B cell (primary cell): Measurements from ENCODE around the gene UQCC3. TPM values are rescaled to one million over a fixed set of nuclear protein-coding genes. Genes with fewer than 3 reads are reported as not detected.

Experiments
- ATAC-seq: fragments of 200-7000 bp; cut with Tn5 transposase; one replicate; pipeline ENCODE4 v1.10.0; 2021; ENCODE audit warnings: low read depth, mild to moderate bottlenecking, moderate number of reproducible peaks, moderate library complexity
- CTCF ChIA-PET: fragments of 350-600 bp; sonication (Branson Sonifier 250); formaldehyde crosslinking; loops from one replicate; lab custom pipeline; 2021; ENCODE audit warnings: antibody characterized with exemption, inconsistent platforms; lab: Charles Lee
- POLR2A ChIA-PET: fragments of 350-600 bp; sonication (Branson Sonifier 250); formaldehyde crosslinking; loops from one replicate; lab custom pipeline; 2021; ENCODE audit warnings: antibody characterized with exemption; lab: Charles Lee
- DNase-seq: peaks from one replicate; pipeline ENCODE4 v3.0.0; 2013
- H2AFZ ChIP-seq: 2 replicates; pipeline ENCODE4 v1.6.1; 2012; ENCODE audit warnings: mild to moderate bottlenecking, low read depth, low read length; ENCODE audit not compliant: insufficient read depth, poor library complexity, severe bottlenecking
- H3K27ac ChIP-seq, 2 donors: 1 replicate in 1 of 2; 2 replicates in 1 of 2; pipeline ENCODE4 v1.5.1; 2012 to 2013; ENCODE audit warnings: low read length in 2 of 2, mild to moderate bottlenecking in 2 of 2, moderate library complexity in 1 of 2
- H3K27me3 ChIP-seq, 4 experiments: fragments of 200-600 bp in 1 of 4; sonication (generic) in 1 of 4; replicated peaks in 1 of 4; 1 replicate in 2 of 4; 2 replicates in 2 of 4; pipeline versions ENCODE4 v1.6.1 to v1.7.0; 2013 to 2016; ENCODE audit warnings: low read length in 3 of 4, mild to moderate bottlenecking in 2 of 4, mixed read lengths in 1 of 4, moderate library complexity in 1 of 4; ENCODE audit not compliant: insufficient read depth in 4 of 4, control insufficient read depth in 3 of 4; ENCODE audit errors: control extremely low read depth in 1 of 4
- H3K36me3 ChIP-seq, 2 experiments: replicated peaks in 1 of 2; 1 replicate in 1 of 2; 2 replicates in 1 of 2; pipeline versions ENCODE4 v1.6.1 to v1.7.1; 2013; ENCODE audit warnings: low read length in 1 of 2; ENCODE audit not compliant: insufficient read depth in 2 of 2, control insufficient read depth in 1 of 2; ENCODE audit errors: control extremely low read depth in 1 of 2, extremely low read depth in 1 of 2
- H3K4me1 ChIP-seq, 2 donors: fragments of 200-600 bp in 1 of 2; sonication (generic) in 1 of 2; 1 replicate in 1 of 2; 2 replicates in 1 of 2; pipeline versions ENCODE4 v1.5.1 to v1.6.1; 2013 to 2017; ENCODE audit warnings: low read length in 2 of 2; ENCODE audit not compliant: control insufficient read depth in 2 of 2, insufficient read depth in 2 of 2
- H3K4me2 ChIP-seq: replicated peaks from 2 replicates; pipeline ENCODE3; 2012; ENCODE audit warnings: mild to moderate bottlenecking, low read depth, low read length; ENCODE audit not compliant: poor library complexity, severe bottlenecking
- H3K4me3 ChIP-seq, 5 experiments: fragments of 200-600 bp in 1 of 5; sonication (generic) in 1 of 5; 1 replicate in 3 of 5; 2 replicates in 2 of 5; pipeline versions ENCODE4 v1.5.1 to v1.7.0; 2011 to 2016; ENCODE audit warnings: low read length in 4 of 5, mild to moderate bottlenecking in 4 of 5, low read depth in 2 of 5, control low read depth in 1 of 5, moderate library complexity in 1 of 5; ENCODE audit not compliant: insufficient read depth in 1 of 5; ENCODE audit errors: control extremely low read depth in 1 of 5, extremely low read depth in 1 of 5
- H3K79me2 ChIP-seq: fragments of 200-600 bp; sonication (generic); one replicate; pipeline ENCODE4 v1.6.0; 2016; ENCODE audit warnings: low read length; ENCODE audit not compliant: control insufficient read depth, insufficient read depth
- H3K9ac ChIP-seq: fragments of 200-600 bp; sonication (generic); 2 replicates; pipeline ENCODE4 v1.6.1; 2017; ENCODE audit warnings: mild to moderate bottlenecking, low read length, moderate library complexity
- H3K9me3 ChIP-seq, 3 donors: one replicate each; pipeline versions ENCODE4 v1.6.1 to v1.7.1; 2013; ENCODE audit warnings: low read length in 2 of 3; ENCODE audit not compliant: control insufficient read depth in 2 of 3, insufficient read depth in 1 of 3; ENCODE audit errors: control extremely low read depth in 1 of 3
- H4K20me1 ChIP-seq: 2 replicates; pipeline ENCODE4 v1.6.0; 2012; ENCODE audit warnings: mild to moderate bottlenecking, low read length; ENCODE audit not compliant: insufficient read depth, control insufficient read depth, poor library complexity, severe bottlenecking
- H3K27ac Mint-ChIP-seq: one replicate; pipeline ENCODE4 v1.8.0; 2021; ENCODE audit warnings: mixed read lengths
- H3K27me3 Mint-ChIP-seq: one replicate; pipeline ENCODE4 v1.8.0; 2021; ENCODE audit warnings: mixed read lengths
- H3K4me1 Mint-ChIP-seq: one replicate; pipeline ENCODE4 v1.8.0; 2021; ENCODE audit warnings: mixed read lengths
- H3K4me3 Mint-ChIP-seq: one replicate; pipeline ENCODE4 v1.8.0; 2021; ENCODE audit warnings: mixed read lengths
- H3K9me3 Mint-ChIP-seq: one replicate; pipeline ENCODE4 v1.8.0; 2022; ENCODE audit warnings: mixed read lengths; ENCODE audit not compliant: insufficient read depth
- CTCF ChIP-seq: fragments of 200-600 bp; IDR thresholded peaks from one replicate; pipeline ENCODE4 v1.8.0; 2022; ENCODE audit warnings: antibody characterized with exemption, mild to moderate bottlenecking
- EZH2 ChIP-seq: IDR thresholded peaks from 2 replicates; pipeline ENCODE4 v1.6.1; 2012; ENCODE audit warnings: borderline replicate concordance, low read depth, mild to moderate bottlenecking, moderate library complexity, low read length; ENCODE audit not compliant: insufficient read depth, poor library complexity, severe bottlenecking
- WGBS: methylation state at CpG from one replicate; pipeline ENCODE4 v1.1.5; 2013; ENCODE audit warnings: missing lambda C conversion rate; ENCODE audit not compliant: insufficient coverage; 5-methylcytosine and 5-hydroxymethylcytosine counted together
- intact Hi-C: fragments of 100-400 bp; cut with micrococcal nuclease; formaldehyde crosslinking; loops from one replicate; pipeline ENCODE4 v1.10.0; 2022
- polyA plus RNA-seq: library from polyadenylated mRNA; depleted of rRNA; stranded (reverse); fragments of >200 nt; gene quantifications from 2 replicates; pipeline ENCODE4 v1.2.3, GENCODE V29; 2012
- total RNA-seq, 2 donors: library from RNA; stranded (reverse); fragments of 120-200 nt in 1 of 2; gene quantifications; 1 replicate in 1 of 2; 2 replicates in 1 of 2; pipeline versions ENCODE4 v1.2.3 to v1.2.4, GENCODE V29; 2013 to 2022

The UQCC3 gene
- total and polyA plus RNA-seq, 2 donors (not counting 1 experiment from before 2014, with no cell fraction given) = 5.6 to 6.5 TPM

GRCh38 chr11:62676698-62677097 is 5.2 kb downstream of the UQCC3 start:
- Histone ChIP-seq H3K4me2 (no peak overlapping the region), H3K4me3 (no peak overlapping the region), H3K27ac (peak overlapping the region in 1 of 2 donors; percentile 99), H3K27me3 (no peaks in the 10 kb centered on the region), H3K4me1 (peaks cover 22 to 35% of the 10 kb centered on the region in 2 donors), H3K9me3 (no peaks in the 10 kb centered on the region), H2AFZ (no peak overlapping the region), H3K9ac (no peak overlapping the region), H4K20me1 (peaks cover 5% of the 10 kb centered on the region), H3K79me2 (peaks cover 58% of the 10 kb centered on the region), H3K36me3 (peaks cover 1 to 27% of the 10 kb centered on the region in 2 experiments)
- 89% methylated on average over 3 of the region's 6 CpGs for WGBS
- H3K4me1 Mint-ChIP-seq = peaks cover 44% of the 10 kb centered on the region
- H3K27ac Mint-ChIP-seq = no peak overlapping the region
- H3K9me3 Mint-ChIP-seq = no peaks in the 10 kb centered on the region
- ATAC-seq = no peak
- intact Hi-C loops = no loop called here
- peak overlapping the region; percentile 88 for H3K4me3 Mint-ChIP-seq
- DNase-seq = no peak
- no peaks in the 10 kb centered on the region for H3K27me3 Mint-ChIP-seq
- ChIA-PET POLR2A (interaction anchor here (0.6 to 1.9 kb wide), 4 partner anchors 10 to 85 kb away, joined by 3 to 6 read pairs (median 3); partner anchors contain the start of genes C11orf98, CSKMT and TUT1), CTCF (interaction anchor here (0.5 to 1.8 kb wide), 5 partner anchors 18 to 1249 kb away, joined by 3 to 5 read pairs (median 4); partner anchors contain the start of gene INTS5)
- TF ChIP-seq CTCF = no peak
- TF ChIP-seq EZH2 = no peak

DNA sequence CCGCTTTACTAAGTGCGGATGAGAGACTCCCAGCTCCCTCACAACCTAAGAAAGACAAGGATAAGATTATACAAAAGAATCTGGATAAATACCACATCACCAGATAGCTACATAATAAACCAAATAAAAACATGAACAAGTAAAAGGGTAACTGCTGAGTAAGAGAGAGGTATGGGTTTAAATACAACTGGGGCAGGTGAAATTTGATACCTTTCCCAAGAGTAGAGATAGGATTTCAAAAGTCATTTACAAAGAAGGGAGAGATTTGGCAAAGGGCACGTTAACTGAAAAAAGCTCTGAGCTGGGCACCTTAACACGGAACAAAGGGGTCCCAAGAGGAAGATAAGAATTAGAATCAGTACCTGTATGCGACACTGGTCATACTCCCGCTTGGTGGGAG is 5.7 kb downstream of the UQCC3 start:
- POLR2A ChIA-PET = interaction anchor here (0.6 to 1.9 kb wide), 3 partner anchors 10 to 84 kb away, joined by 3 to 6 read pairs (median 3); partner anchors contain the start of genes C11orf98 and CSKMT
- H3K27me3 ChIP-seq = no peaks in the 10 kb centered on the region
- 100% methylated on average over 4 of the region's 6 CpGs for WGBS
- H3K4me3 Mint-ChIP-seq = peak overlapping the region; percentile 88
- peaks cover 41% of the 10 kb centered on the region for H3K4me1 Mint-ChIP-seq
- peak overlapping the region in 1 of 2 donors; percentile 99 for H3K27ac ChIP-seq
- intact Hi-C loops = no loop called here
- H4K20me1 ChIP-seq = peaks cover 5% of the 10 kb centered on the region
- DNase-seq (no peak), ATAC-seq (no peak)
- H3K27me3 Mint-ChIP-seq = no peaks in the 10 kb centered on the region
- H2AFZ ChIP-seq = no peak overlapping the region
- peaks cover 53% of the 10 kb centered on the region for H3K79me2 ChIP-seq
- H3K9me3 Mint-ChIP-seq = no peaks in the 10 kb centered on the region
- CTCF ChIA-PET = interaction anchor here (0.5 to 1.6 kb wide), 4 partner anchors 24 to 1249 kb away, joined by 3 to 5 read pairs (median 4); partner anchors contain the start of gene INTS5
- no peak overlapping the region for H3K4me2 ChIP-seq
- peaks cover 1 to 27% of the 10 kb centered on the region in 2 experiments for H3K36me3 ChIP-seq
- no peaks in the 10 kb centered on the region for H3K9me3 ChIP-seq
- H3K9ac ChIP-seq = no peak overlapping the region
- peak overlapping the region; percentile 57 for H3K27ac Mint-ChIP-seq
- TF ChIP-seq EZH2 = no peak
- TF ChIP-seq CTCF = no peak
- H3K4me3 ChIP-seq = no peak overlapping the region
- peaks cover 21 to 33% of the 10 kb centered on the region in 2 donors for H3K4me1 ChIP-seq
